Stimulated activated naive CD4-positive, alpha-beta T cell (primary cell): Measurements from ENCODE around the gene VWA3A.
"Not testable (repeated sequence)": the region's sequence is repeated elsewhere in the genome, so short reads cannot be mapped to it uniquely, and the experiment has no call there.

Source experiments
- DNase-seq, 6 experiments: peaks; one replicate each; lab custom pipeline; 2025; lab: John Stamatoyannopoulos, UW

The VWA3A gene

DNA sequence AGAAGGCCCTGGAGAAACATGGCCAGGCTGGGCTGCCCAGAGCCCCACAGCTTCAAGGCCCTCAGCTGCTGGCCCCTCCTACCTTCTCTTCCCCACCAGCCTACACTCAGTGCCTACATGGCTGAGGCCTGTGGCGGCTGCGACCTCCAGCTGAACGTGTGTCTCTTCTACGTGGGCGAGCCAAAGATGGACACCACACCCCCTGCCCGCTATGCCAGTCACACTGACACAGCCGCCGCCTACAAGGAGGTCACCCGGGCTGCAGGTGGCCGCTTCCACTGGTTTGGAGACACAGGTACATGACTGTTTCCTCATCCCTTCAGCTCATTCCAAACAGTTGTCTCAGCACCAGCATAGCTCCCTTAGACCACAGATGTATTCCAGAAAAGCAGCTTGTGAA is 40.5 kb downstream of the VWA3A start:
- no peak for DNase-seq

DNA sequence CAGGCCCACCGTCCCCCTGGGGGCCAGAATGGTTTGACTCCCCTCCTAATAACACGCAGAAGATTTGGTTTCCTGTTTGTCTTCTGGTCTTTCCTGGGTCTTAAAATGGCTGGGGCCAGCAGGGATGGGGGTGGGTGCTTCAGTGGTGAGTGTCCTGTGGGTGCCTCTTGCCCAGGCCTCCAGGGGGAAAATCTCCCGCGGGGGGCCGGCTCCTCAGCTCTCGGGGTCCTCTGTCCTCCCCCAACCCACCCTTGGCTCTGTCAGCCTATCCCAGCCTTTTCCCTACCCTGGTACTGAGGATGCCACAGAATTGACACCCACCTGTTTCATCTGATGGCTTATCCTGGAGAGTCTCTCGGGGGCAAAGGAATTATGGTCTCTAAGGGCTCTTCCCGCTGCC is 46.1 kb downstream of the VWA3A start:
- DNase-seq = no peak

DNA sequence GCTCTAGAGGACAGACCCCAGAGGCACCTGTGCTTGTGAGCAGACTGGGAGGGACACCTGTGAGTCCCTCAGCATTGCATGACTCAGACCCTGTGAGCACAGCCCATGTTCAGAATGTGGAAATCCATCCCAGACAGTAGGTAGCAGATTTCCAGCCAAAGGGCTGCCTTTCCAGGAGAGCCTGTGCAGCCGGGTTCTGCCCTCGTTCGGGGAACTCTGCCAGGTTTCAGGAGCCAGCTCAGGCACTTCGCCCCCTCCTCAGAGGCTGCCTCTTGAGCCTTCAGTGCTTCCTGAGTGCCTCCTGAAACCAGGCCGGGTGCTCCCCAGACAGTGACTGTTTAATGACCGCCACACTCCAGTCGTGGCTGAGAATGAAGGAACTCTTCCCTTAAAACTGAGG is 46.7 kb downstream of the VWA3A start:
- DNase-seq = no peak

DNA sequence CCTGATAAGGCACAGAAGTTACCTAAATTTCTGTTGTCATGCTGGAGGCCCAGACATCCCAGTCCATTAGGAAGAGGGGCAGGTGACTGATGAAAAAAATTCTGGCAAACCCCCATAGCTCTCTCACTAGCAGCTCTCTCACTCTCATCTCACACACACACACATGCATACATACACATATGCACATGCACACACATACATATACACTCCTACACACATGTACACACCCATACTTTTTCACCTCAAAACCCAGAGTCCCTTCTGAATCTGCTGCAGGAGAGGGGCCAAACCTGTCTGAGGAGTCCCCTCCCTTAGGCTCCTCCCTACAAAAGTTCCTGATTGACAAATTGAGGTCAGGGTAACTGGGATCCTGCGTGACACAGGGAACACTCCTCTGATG is 47.4 kb downstream of the VWA3A start:
- no peak for DNase-seq

DNA sequence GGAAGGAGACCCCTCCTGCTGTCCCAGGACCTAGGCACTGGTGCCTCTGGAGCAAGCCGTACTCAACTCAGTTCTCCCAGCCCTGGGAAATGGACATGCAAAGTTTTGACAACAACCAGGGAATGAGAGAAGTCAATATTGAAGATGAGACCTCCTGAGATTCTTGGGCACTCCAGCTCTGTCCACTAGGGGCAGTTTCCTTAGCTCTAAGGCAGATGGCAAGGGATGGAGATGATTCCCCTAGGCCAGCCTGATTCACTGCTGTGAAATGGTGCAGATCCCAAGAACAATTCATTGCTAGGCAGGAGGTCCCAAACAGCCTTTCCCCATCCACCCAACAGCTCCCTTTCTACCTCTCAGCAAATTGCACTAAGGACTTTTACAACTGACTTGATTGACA is 49.4 kb downstream of the VWA3A start:
- DNase-seq = no peak

DNA sequence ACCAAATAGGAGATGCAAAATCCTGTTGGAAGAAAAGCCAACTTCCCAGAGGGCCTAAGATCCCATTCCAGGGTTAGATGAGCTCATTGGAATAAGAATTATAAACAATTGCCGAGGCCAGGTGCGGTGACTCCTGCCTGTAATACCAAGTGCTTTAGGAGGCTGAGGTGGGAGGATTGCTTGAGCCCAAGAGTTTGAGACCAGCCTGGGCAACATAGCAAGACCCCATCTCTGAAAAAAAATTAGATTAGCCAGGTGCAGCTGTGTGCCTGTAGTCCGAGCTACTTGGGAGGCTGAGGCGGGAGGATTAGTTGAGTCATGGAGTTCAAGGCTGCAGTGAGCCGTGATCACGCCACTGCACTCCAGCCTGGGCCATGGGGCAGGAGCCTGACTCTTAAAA is 52.2 kb downstream of the VWA3A start:
- DNase-seq = no peak

DNA sequence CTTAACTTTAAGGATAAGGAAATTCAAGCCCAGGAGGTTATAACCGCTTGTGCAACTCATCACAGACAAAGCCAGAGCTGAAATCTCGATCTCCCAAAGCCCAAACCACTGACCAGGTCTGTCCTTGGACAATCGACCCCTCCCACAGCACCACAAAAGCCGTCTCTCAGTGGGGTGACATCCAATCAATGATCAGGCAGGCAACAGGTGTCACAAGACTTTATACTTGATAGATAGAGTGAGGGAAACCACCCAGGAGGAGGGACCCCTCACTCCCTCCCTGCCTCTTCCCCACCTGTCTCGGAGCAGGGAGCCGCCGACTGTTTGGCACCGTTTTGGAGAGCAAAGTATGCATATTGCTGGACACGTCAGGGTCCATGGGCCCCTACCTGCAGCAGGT is 55.5 kb downstream of the VWA3A start:
- DNase-seq = no peak

DNA sequence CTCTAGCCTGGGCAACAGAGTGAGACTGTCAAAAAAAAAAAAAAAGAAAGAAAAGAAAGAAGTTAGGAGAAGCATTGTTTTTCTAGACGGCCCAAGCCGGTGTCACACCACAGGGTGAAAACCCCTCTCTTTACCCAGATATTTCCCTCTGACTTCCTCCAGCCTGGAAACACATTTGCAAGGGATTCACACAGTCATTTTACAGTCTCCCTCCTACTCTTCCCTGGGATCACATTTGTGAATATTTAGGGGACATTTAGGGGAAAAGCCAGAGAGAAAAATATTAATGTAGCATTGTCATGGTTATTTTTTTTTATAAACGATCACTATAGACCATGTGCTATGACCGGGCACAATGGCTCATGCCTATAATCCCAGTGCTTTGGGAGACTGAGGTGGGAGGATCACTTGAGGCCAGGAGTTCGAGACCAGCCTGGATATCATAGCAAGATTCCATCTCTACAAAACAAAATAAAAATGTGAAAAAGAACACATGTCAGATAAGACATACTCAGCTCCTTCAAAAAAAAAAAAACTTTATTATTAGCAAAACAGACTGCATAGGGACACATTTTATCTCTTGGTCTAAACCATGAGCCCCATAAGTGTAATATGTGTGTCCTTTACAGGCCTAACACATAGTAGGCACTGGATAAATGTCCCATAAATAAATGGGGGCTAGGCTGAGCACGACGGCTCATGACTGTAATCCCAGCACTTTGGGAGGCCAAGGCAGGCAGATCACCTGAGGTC is 59.1 kb downstream of the VWA3A start:
- no peak for DNase-seq

DNA sequence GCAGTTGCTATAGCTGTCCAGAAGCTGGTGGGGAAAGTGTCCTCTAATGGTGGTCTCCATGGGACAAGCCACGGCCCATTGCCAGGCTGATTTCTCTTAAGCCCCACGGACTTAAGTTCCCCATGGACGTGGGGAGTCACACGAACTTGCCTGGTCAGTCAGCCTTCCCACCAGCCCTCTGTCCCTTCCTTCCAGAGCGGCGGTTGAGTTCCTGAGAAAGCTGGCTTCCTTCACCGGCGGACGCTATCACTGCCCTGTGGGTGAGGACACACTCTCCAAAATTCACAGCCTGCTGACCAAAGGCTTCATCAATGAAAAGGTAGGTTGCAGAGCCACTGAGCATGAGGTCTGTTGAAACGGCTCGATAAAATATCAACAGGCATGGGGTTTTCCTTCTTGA is 60.0 kb downstream of the VWA3A start:
- no peak for DNase-seq

DNA sequence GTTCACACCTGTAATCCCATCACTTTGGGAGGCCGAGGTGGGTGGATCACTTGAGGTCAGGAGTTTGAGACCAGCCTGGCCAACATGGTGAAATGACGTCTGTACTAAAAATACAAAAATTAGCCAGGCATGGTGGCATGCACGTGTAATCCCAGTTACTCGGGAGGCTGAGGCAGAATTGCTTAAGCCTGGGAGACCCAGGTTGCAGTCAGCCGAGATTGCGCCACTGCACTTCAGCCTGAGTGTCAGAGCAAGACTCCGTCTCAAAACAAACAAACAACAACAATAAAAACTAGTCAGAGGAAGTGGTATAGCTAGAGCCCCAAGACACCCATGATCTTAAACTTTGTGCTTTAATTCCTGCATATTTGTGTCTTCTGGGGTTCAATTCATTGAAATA is 60.7 kb downstream of the VWA3A start:
- DNase-seq = not testable (repeated sequence)

DNA sequence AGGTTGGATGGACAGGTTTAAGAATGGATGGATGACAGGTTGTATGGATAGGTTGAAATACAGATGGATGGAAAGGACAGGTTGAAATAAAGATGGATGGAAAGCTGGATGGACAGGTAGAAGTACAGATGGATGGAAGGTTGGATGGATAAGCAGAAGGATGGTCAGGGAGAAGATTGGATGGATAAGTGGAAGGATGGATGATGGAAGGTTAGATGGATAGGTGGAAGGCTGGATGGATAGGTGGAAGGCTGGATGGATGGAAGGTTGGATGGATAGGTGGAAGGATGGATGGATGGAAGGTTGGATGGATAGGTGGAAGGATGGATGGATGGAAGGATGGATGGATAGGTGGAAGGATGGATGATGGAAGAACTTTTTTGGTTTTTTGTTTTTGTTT is 69.1 kb downstream of the VWA3A start:
- no peak for DNase-seq

DNA sequence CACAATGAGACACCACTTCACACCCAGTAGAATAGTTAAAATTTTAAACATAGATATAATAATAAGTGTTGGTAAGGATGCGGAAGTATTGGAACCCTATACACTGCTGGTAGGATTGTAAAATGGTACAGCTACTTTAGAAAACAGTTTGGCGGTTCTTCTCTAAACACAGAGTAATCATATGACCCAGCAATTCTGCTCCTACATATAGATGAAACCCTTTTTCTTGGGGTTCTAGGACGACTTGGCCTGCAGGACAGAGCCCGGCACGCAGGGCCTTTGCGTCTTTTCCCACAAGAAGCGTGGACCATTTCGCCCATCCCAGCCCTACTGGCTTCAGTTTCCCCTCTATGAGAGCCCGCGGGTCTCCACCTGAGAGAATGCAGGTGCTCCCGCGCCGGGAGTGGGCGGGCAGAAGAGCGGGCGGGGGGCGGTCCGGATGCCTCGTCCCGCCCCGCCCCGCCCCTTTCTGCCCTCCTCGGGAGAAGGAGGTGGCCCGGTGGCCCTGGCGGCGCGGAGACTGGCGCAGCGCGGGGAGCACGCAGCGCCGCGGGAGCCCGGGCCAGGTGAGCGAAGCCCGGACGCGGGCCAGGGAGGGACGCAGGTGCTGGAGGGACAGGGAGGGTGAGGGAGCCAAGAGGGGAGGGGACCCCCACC is 69.8 kb downstream of the VWA3A start, which contains the start of gene SDR42E2:
SDR42E2 (plus strand) TSS at position 508 of the 657 bp plus-strand sequence. CDS start 3,077 bp downstream, outside the sequence.
- DNase-seq = peak; percentile 21 to 55 (median 43)

DNA sequence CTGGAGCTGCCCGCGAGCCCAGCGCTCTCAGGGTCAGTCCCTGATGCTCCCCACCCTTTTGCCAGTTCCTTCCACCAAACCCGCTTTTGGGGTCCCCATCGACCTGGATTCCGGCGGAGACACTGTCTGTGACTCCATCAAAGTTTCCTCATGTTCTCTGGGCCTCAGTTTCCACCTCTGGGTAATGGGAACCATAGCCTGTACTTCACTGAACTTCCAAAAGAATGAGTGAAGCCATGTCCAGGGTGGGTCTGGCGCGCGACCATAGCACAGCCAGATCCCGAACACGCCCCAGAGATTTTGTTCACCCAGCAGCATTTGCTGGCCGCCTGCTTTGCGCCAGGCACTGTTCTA is 70.3 kb downstream of the VWA3A start:
- DNase-seq = no peak

DNA sequence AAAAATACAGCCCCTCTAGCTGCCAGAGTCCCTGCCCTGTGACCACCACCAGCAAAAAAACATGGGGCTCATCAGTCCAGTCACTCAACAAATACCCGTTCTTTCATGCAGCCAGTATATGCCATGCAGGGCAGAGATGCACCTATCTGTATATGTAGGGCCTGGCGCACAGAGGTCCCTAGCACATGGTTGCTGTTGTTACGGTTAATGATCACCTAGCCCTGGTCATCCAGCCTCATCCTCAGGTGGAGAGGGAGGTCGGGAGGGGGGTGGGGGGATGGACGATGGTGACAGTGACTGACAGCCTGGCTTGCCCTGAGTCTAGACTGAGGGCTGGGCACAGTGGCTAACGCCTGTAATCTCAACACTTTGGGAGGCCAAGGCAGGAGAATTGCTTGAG is 71.5 kb downstream of the VWA3A start:
- no peak for DNase-seq

DNA sequence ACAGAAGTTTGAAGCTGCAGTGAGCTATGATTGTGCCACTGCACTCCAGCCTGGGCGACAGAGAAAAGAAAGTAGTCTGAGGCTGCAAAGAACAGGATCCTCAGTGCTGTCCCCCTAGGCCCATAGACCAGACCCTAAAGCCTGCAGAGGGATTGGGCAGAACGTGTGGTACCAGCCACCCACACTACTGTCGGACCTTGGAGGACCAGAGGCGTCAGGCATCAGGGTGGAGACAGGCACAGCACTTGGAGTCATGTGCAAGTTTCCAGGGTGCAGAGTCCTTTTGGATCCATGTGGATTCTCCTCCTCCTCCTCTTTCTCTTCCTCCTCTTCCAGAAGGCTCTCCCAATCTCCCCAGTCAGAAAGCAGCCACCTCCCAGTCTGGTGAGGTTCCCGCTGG is 72.1 kb downstream of the VWA3A start:
- no peak for DNase-seq

DNA sequence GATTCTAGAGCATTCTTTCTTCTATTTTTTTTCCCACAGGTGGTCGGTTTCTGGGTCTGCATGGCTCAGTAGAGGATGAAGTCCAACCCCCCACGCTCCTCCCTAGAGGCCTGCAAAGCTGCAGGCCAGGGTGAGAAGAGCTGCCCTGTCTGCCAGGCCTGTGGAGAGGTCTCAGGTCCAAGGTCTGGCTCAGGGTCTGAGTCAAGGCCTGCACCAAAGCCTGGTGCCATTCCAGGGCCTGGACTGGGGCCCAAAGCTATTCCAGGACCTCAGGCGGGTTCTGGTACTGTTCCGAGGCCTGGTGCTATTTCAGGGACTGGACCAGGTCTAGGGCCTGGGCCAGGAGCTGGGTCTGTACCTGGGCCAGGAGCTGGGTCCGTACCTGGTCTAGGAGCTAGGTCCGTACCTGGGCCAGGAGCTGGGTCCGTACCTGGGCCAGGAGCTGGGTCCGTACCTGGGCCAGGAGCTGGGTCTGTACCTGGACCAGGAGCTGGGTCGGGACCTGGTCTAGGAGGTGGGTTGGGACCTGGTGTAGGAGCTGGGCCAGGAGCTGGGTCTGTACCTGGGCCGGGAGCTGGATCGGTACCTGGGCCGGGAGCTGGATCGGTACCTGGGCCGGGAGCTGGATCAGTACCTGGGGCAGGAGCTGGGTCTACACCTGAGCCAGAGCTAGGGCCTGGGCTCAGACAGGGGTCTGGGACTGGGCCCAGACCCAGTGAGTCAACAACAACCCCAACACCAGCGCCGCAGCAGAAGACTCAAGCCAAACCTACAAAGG is 73.4 kb downstream of the VWA3A start:
- no peak for DNase-seq

DNA sequence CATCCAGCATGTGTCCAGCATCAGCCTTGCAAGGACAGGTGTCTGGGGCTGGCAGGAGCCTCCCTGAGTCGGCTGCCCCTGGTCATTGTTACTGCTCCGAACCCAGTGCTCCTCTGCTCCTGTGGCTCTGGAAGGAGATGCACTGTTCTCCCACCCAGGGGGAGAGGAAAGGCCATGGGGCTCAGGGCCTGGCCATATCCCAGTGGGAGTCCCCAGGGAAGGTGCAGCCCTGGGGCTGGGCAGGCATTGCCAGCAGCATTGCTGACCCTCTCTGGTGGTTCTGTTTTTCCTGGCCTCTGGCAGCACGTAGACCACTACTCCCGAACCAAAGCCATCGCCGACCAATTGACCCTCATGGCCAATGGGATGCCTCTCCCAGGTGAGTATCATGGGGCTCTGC is 79.6 kb downstream of the VWA3A start:
- no peak for DNase-seq

DNA sequence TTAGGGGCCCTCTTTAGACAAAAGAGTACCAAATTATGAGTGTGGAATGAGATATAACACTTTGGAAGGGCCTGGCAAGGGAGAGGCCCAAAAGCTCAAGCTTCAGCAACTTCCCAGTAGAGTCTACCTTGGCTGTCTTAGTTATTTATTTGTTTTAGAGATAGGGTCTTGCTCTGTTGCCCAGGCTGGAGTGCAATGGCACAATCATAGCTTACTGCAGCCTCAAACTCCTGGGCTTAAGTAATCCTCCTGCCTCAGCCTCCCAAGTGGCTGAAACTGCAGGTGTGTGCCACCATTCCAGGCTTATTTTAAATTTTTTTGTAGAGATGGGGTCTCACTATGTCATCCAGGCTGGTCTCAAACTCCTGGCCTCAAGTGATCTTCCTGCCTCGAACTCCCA is 80.3 kb downstream of the VWA3A start:
- not testable (repeated sequence) for DNase-seq

DNA sequence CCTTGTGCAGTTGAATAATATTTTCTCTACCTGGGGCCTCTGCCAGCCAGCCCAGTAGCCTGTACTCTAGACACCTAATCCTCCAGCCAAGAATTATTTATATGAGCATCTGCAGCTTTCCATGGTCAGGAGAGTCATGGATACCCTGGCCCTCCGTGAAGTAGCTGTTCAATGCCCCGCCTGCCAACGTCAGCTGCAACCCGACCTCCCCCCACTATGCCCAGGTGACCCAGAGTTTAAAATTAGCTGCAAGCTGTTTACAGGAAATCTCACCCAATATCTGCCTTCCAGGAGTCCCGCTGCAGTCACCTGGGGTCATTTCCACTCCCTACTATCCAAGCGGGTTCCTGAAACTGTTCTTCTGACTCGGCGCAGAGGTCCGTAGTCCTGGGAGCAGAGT is 82.3 kb downstream of the VWA3A start:
- no peak for DNase-seq

DNA sequence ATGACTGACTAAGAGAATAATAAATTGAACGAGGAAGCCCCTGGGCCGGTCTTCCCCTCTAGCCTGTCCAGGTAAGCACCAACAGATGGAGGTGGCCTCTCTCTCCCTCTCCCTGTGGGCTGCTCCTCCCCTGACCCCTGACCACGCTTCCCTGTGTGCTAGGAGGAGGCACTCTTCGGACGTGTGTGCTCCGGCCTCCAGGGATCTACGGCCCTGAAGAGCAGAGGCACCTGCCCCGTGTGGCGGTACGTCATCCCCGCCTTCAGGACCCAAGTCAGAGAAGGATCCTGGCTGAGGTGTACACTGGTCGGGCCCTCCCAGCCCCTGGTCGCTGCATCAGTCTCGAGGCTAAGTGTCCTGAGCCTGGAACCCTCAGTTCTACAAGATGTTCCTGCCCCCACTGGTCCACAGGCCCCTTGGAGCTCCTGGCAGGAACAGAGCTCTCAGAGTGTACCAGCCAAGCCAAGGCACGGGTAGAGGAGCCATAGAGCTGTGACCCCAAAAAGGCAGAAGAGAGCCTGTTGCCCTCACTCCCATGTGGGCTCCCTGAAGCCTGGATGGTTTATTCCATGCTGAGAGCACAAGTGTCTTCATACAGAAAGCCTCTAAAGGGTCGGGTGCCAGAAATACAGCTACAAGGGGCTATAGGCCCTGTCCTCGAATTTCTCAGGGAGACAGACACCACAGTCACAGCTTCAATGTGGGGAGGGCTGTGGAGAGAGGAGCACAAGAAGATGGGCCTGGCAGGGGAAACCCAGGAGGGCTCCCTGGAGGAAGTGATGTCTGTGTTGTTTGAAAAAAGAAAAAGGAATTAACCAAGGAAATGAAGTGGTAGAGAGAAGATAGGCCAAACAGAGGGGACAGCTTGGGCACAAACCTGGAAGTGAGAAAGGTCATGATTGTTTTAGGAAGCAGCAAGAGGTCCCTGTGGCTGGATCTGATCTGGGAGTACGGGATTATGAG is 85.9 kb downstream of the VWA3A start:
- no peak for DNase-seq

DNA sequence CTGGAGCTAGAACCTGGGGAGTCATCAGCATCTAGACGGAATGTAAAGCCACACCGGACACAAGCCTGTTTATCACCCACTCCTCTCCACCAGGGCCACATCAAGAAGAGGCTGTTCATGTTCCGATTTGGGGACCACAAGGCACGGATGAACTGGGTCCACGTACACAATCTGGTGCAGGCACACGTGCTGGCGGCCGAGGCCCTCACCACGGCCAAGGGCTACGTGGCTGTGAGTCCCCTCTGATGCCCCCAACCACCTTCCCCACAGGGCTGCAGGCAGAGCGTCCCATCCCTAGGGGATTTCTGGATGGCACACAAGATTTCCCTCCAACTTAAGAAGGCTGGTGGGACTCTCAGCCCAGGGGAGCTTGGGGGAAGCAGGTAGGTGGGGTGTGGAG is 89.1 kb downstream of the VWA3A start:
- DNase-seq = no peak

DNA sequence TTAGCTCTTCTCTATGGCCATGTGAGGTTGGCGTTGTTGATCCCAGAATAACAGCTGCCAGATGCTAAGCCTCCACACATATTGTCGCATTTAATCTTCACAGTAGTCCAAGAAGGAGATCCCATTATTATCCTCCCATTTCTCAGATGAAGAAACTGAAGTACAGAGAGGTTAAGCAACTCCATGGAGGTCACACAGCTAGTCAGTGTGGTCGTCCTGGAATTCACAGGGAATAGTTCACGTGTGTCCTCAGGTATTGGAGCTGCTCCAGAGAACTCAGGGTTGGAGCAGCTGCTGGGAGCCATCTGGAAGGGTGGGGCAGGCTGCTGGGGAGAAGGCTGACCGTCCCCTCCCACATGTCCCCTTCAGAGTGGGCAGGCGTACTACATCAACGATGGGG is 89.5 kb downstream of the VWA3A start:
- DNase-seq = no peak
